Activated T-helper 1 cell treated with anti-CD3 and anti-CD28 coated beads, Interleukin-12 subunit alpha, Interleukin-12 subunit beta, Interleukin-2, Interleukin-4 antibody, amounts not matched to agents 30 ng/mL and 10 ng/mL and 1 ng/mL, durations not matched to agents 14 hours and 24 hours and 36 hours (primary cell): Measurements from ENCODE around the gene PLPPR4. TPM values are rescaled to one million over a fixed set of nuclear protein-coding genes. Genes with fewer than 3 reads are reported as not detected.
"Not testable (repeated sequence)": the region's sequence is repeated elsewhere in the genome, so short reads cannot be mapped to it uniquely, and the experiment has no call there.

ENCODE experiments used
- DNase-seq: peaks from one replicate; pipeline ENCODE4 v3.0.0; 2021; ENCODE audit warnings: low spot score
- H3K27ac Mint-ChIP-seq: one replicate; pipeline ENCODE4 v1.8.0; 2021; ENCODE audit warnings: mild to moderate bottlenecking, mixed read lengths
- H3K27me3 Mint-ChIP-seq: one replicate; pipeline ENCODE4 v1.8.0; 2022; ENCODE audit warnings: mild to moderate bottlenecking, moderate library complexity, mixed read lengths; ENCODE audit not compliant: insufficient read depth
- H3K36me3 Mint-ChIP-seq: one replicate; pipeline ENCODE4 v1.8.0; 2021; ENCODE audit warnings: low read depth, mixed read lengths
- H3K4me1 Mint-ChIP-seq: one replicate; pipeline ENCODE4 v1.8.0; 2021; ENCODE audit warnings: low read depth, mixed read lengths
- H3K4me3 Mint-ChIP-seq: one replicate; pipeline ENCODE4 v1.8.0; 2021; ENCODE audit warnings: mild to moderate bottlenecking, moderate library complexity, mixed read lengths
- H3K9me3 Mint-ChIP-seq: one replicate; pipeline ENCODE4 v1.8.0; 2021; ENCODE audit warnings: mixed read lengths
- intact Hi-C: fragments of 100-400 bp; cut with micrococcal nuclease; formaldehyde crosslinking; loops from one replicate; pipeline ENCODE4 v1.15.1; 2024
- total RNA-seq: library from RNA; stranded (reverse); gene quantifications from 2 replicates; pipeline ENCODE4 v1.2.3, GENCODE V29; 2022

The PLPPR4 gene
- total RNA-seq, 1 donor from 2014 or later: not detected

- H3K36me3 Mint-ChIP-seq: no peaks in the 10 kb centered on the region
- no peaks in the 10 kb centered on the region for H3K27me3 Mint-ChIP-seq
- H3K4me1 Mint-ChIP-seq: no peaks in the 10 kb centered on the region
- DNase-seq: no peak
- intact Hi-C loops: no loop called here
- H3K27ac Mint-ChIP-seq: no peak overlapping the region
- peaks cover 4% of the 10 kb centered on the region for H3K9me3 Mint-ChIP-seq
- H3K4me3 Mint-ChIP-seq: no peak overlapping the region
These were observed 12.8 kb downstream of the PLPPR4 start for GRCh38 chr1:99277066-99277465.

- intact Hi-C loops: no loop called here
These were observed 15.2 kb downstream of the PLPPR4 start for GRCh38 chr1:99279525-99279924.

GRCh38 chr1:99281105-99281504 is 16.8 kb downstream of the PLPPR4 start:
- DNase-seq: no peak
- Mint-ChIP-seq H3K27me3 (no peaks in the 10 kb centered on the region), H3K27ac (no peak overlapping the region), H3K4me1 (no peaks in the 10 kb centered on the region), H3K9me3 (no peaks in the 10 kb centered on the region), H3K4me3 (no peak overlapping the region), H3K36me3 (no peaks in the 10 kb centered on the region)
- intact Hi-C loops: no loop called here

More at GRCh38 chr1:99279525-99279924, 15.2 kb downstream of the PLPPR4 start:
- H3K27me3 Mint-ChIP-seq: no peaks in the 10 kb centered on the region
- no peaks in the 10 kb centered on the region for H3K4me1 Mint-ChIP-seq
- no peaks in the 10 kb centered on the region for H3K9me3 Mint-ChIP-seq
- DNase-seq: no peak
- H3K4me3 Mint-ChIP-seq: no peak overlapping the region
- no peak overlapping the region for H3K27ac Mint-ChIP-seq
- H3K36me3 Mint-ChIP-seq: no peaks in the 10 kb centered on the region

GRCh38 chr1:99282536-99282935 is 18.2 kb downstream of the PLPPR4 start:
- Mint-ChIP-seq H3K27me3 (no peaks in the 10 kb centered on the region), H3K9me3 (no peaks in the 10 kb centered on the region), H3K4me1 (no peaks in the 10 kb centered on the region), H3K4me3 (no peak overlapping the region), H3K27ac (no peak overlapping the region), H3K36me3 (no peaks in the 10 kb centered on the region)
- intact Hi-C loops: no loop called here
- no peak for DNase-seq

- H3K27ac Mint-ChIP-seq, H3K9me3 Mint-ChIP-seq, H3K27me3 Mint-ChIP-seq, DNase-seq, H3K36me3 Mint-ChIP-seq, H3K4me1 Mint-ChIP-seq, H3K4me3 Mint-ChIP-seq, intact Hi-C loops: not testable (repeated sequence)
These were observed 19.2 kb downstream of the PLPPR4 start for GRCh38 chr1:99283521-99283920.

GRCh38 chr1:99292886-99293285 is 28.6 kb downstream of the PLPPR4 start:
- H3K4me3 Mint-ChIP-seq: no peak overlapping the region
- no peak overlapping the region for H3K27ac Mint-ChIP-seq
- intact Hi-C loops: no loop called here
- H3K36me3 Mint-ChIP-seq: no peaks in the 10 kb centered on the region
- H3K27me3 Mint-ChIP-seq: no peaks in the 10 kb centered on the region
- H3K4me1 Mint-ChIP-seq: no peaks in the 10 kb centered on the region
- no peaks in the 10 kb centered on the region for H3K9me3 Mint-ChIP-seq
- DNase-seq: no peak

GRCh38 chr1:99297923-99298322 is 33.6 kb downstream of the PLPPR4 start:
- Mint-ChIP-seq H3K4me1 (no peaks in the 10 kb centered on the region), H3K9me3 (no peaks in the 10 kb centered on the region), H3K36me3 (no peaks in the 10 kb centered on the region), H3K27me3 (no peaks in the 10 kb centered on the region), H3K27ac (no peak overlapping the region), H3K4me3 (no peak overlapping the region)
- DNase-seq: no peak
- intact Hi-C loops: no loop called here

- Mint-ChIP-seq H3K4me3 (no peak overlapping the region), H3K27me3 (no peaks in the 10 kb centered on the region), H3K9me3 (no peaks in the 10 kb centered on the region), H3K4me1 (no peaks in the 10 kb centered on the region), H3K27ac (no peak overlapping the region), H3K36me3 (no peaks in the 10 kb centered on the region)
- intact Hi-C loops: no loop called here
- no peak for DNase-seq
These were observed 40.5 kb downstream of the PLPPR4 start for GRCh38 chr1:99304725-99305282.

- no peaks in the 10 kb centered on the region for H3K4me1 Mint-ChIP-seq
- H3K4me3 Mint-ChIP-seq: no peak overlapping the region
- no peak overlapping the region for H3K27ac Mint-ChIP-seq
- no peak for DNase-seq
- H3K36me3 Mint-ChIP-seq: no peaks in the 10 kb centered on the region
- H3K9me3 Mint-ChIP-seq: no peaks in the 10 kb centered on the region
- no peaks in the 10 kb centered on the region for H3K27me3 Mint-ChIP-seq
- intact Hi-C loops: no loop called here
These were observed 41.3 kb downstream of the PLPPR4 start for GRCh38 chr1:99305626-99306025.

- no peak for DNase-seq
- H3K27me3 Mint-ChIP-seq: no peaks in the 10 kb centered on the region
- H3K36me3 Mint-ChIP-seq: no peaks in the 10 kb centered on the region
- H3K4me1 Mint-ChIP-seq: no peaks in the 10 kb centered on the region
- no peak overlapping the region for H3K4me3 Mint-ChIP-seq
- intact Hi-C loops: no loop called here
- no peak overlapping the region for H3K27ac Mint-ChIP-seq
- no peaks in the 10 kb centered on the region for H3K9me3 Mint-ChIP-seq
These were observed 41.8 kb downstream of the PLPPR4 start for GRCh38 chr1:99306056-99306455.

GRCh38 chr1:99306644-99307043 is 42.4 kb downstream of the PLPPR4 start:
- Mint-ChIP-seq H3K27ac (no peak overlapping the region), H3K36me3 (no peaks in the 10 kb centered on the region), H3K9me3 (no peaks in the 10 kb centered on the region), H3K4me1 (no peaks in the 10 kb centered on the region), H3K4me3 (no peak overlapping the region), H3K27me3 (no peaks in the 10 kb centered on the region)
- DNase-seq: no peak
- intact Hi-C loops: no loop called here

GRCh38 chr1:99315305-99315704 is 51.0 kb downstream of the PLPPR4 start:
- H3K9me3 Mint-ChIP-seq: no peaks in the 10 kb centered on the region
- no peaks in the 10 kb centered on the region for H3K36me3 Mint-ChIP-seq
- intact Hi-C loops: no loop called here
- no peak overlapping the region for H3K4me3 Mint-ChIP-seq
- H3K27me3 Mint-ChIP-seq: no peaks in the 10 kb centered on the region
- H3K4me1 Mint-ChIP-seq: no peaks in the 10 kb centered on the region
- no peak overlapping the region for H3K27ac Mint-ChIP-seq
- no peak for DNase-seq

GRCh38 chr1:99326215-99326949 is 62.1 kb downstream of the PLPPR4 start:
- H3K36me3 Mint-ChIP-seq: no peaks in the 10 kb centered on the region
- intact Hi-C loops: no loop called here
- no peaks in the 10 kb centered on the region for H3K4me1 Mint-ChIP-seq
- no peak overlapping the region for H3K27ac Mint-ChIP-seq
- H3K4me3 Mint-ChIP-seq: no peak overlapping the region
- H3K9me3 Mint-ChIP-seq: no peaks in the 10 kb centered on the region
- H3K27me3 Mint-ChIP-seq: no peaks in the 10 kb centered on the region
- DNase-seq: no peak

- no peak for DNase-seq
- no peak overlapping the region for H3K4me3 Mint-ChIP-seq
- no peaks in the 10 kb centered on the region for H3K4me1 Mint-ChIP-seq
- intact Hi-C loops: no loop called here
- no peak overlapping the region for H3K27ac Mint-ChIP-seq
- H3K9me3 Mint-ChIP-seq: no peaks in the 10 kb centered on the region
- no peaks in the 10 kb centered on the region for H3K36me3 Mint-ChIP-seq
- H3K27me3 Mint-ChIP-seq: no peaks in the 10 kb centered on the region
These were observed 63.1 kb downstream of the PLPPR4 start for GRCh38 chr1:99327357-99327756.
